Occipital lobe (tissue), 2 donors: ENCODE measurements around the gene SHBG. TPM values are rescaled to one million over a fixed set of nuclear protein-coding genes. Genes with fewer than 3 reads are reported as not detected.
"Not testable (repeated sequence)": the region's sequence is repeated elsewhere in the genome, so short reads cannot be mapped to it uniquely, and the experiment has no call there.

ENCODE experiments used
- DNase-seq: peaks from one replicate; lab custom pipeline; 2025; lab: John Stamatoyannopoulos, UW
- total RNA-seq: library from RNA; depleted of rRNA; stranded (reverse); fragments of >200 nt; gene quantifications from one replicate; pipeline ENCODE4 v1.2.3, GENCODE V29; 2014

The SHBG gene
- total RNA-seq, result not detected

GRCh38 chr17:7629939-7630571 is at the start of gene SHBG:
Gene SHBG, plus strand, starts transcription at chr17:7630135. Its CDS starts 38 bp downstream, at chr17:7630173.
- no peak for DNase-seq

- no peak for DNase-seq
Observed at GRCh38 chr17:7580604-7581575, 49.0 kb upstream of the SHBG start.

GRCh38 chr17:7582396-7583252 is 47.3 kb upstream of the SHBG start:
- no peak for DNase-seq

- peak; percentile 93 for DNase-seq
Observed at GRCh38 chr17:7583253-7584109, 46.5 kb upstream of the SHBG start, which contains the start of gene MPDU1. Gene MPDU1, plus strand, starts transcription at chr17:7583852. Its CDS starts 11 bp downstream, at chr17:7583863.

- no peak for DNase-seq
Observed at GRCh38 chr17:7586673-7587419, 43.1 kb upstream of the SHBG start.

GRCh38 chr17:7587420-7588151 is 42.3 kb upstream of the SHBG start:
- no peak for DNase-seq

- DNase-seq, result no peak
Observed at GRCh38 chr17:7588553-7589203, 41.3 kb upstream of the SHBG start.

- DNase-seq, result peak; percentile 76
Observed at GRCh38 chr17:7589204-7589868, 40.6 kb upstream of the SHBG start.

- no peak for DNase-seq
Observed at GRCh38 chr17:7589891-7590691, 39.8 kb upstream of the SHBG start, which contains the start of gene SOX15. Gene SOX15, minus strand, starts transcription at chr17:7590094. Its CDS starts 418 bp downstream, at chr17:7589676.

- no peak for DNase-seq
Observed at GRCh38 chr17:7590743-7591142, 39.2 kb upstream of the SHBG start.

- DNase-seq, result no peak
Observed at GRCh38 chr17:7591596-7591995, 38.3 kb upstream of the SHBG start.

- no peak for DNase-seq
Observed at GRCh38 chr17:7592422-7593021, 37.4 kb upstream of the SHBG start.

- no peak for DNase-seq
Observed at GRCh38 chr17:7593296-7593695, 36.6 kb upstream of the SHBG start.

GRCh38 chr17:7597561-7597960 is 32.4 kb upstream of the SHBG start:
- not testable (repeated sequence) for DNase-seq

- DNase-seq, result no peak
Observed at GRCh38 chr17:7606280-7606679, 23.7 kb upstream of the SHBG start.

- DNase-seq, result no peak
Observed at GRCh38 chr17:7610641-7611040, 19.3 kb upstream of the SHBG start.
